ENCODE results near the gene RAB39A. TPM values are rescaled to one million over a fixed set of nuclear protein-coding genes. Genes with fewer than 3 reads are reported as not detected.
"Not testable (repeated sequence)": the region's sequence is repeated elsewhere in the genome, so short reads cannot be mapped to it uniquely, and the experiment has no call there.

Gene RAB39A, protein sequence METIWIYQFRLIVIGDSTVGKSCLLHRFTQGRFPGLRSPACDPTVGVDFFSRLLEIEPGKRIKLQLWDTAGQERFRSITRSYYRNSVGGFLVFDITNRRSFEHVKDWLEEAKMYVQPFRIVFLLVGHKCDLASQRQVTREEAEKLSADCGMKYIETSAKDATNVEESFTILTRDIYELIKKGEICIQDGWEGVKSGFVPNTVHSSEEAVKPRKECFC
- 2.9 TPM for polyA plus RNA-seq (2013, experiment 1 of 2)
- polyA plus RNA-seq (2013, experiment 2 of 2) = 2.8 TPM

DNA sequence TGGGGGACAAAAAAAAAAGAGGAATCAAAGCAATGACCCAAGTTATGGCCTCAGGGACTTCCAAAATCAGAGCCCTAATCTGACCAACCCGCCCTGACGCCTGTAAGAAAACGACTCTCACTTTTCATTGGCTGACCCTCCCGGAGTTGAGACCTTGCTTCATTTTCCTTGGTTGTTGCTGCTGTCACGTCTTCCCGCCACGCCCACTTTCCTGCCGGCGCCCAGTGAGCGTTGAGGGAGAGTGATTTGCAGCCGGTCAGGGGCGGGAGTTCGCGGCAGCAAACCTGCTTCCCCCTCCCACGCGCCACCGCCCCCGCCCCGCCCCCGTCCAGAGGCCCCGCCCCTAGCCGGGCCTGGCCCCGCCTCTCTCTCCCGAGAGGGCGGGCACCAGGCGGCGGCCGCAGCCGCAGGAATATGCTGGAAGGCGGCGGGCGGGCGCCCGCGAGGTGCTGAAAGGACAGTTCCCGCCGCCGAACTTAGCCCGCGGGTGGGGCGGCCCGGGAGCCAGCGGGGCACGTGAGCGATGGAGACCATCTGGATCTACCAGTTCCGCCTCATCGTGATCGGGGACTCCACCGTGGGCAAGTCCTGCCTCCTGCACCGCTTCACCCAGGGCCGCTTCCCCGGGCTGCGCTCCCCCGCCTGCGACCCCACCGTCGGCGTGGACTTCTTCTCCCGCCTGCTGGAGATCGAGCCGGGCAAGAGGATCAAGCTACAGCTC is at the start of gene RAB39A:
Gene RAB39A (plus strand): TSS at position 403 of the 721 bp plus-strand sequence. CDS start 121 bp downstream, at position 524.
- peaks cover 0 to 15% of the 10 kb centered on the region in 2 donors for H3K36me3 ChIP-seq (replicated peaks in 1 of 2; ENCODE audit: control insufficient read depth in 2 of 2, insufficient read depth in 2 of 2, low read length in 2 of 2)
- H3K4me1 ChIP-seq (ENCODE audit: control insufficient read depth in 2 of 2, insufficient read depth in 1 of 2, low read depth in 1 of 2, low read length in 2 of 2) = peaks cover 0 to 4% of the 10 kb centered on the region in 2 donors
- H3K18ac ChIP-seq (ENCODE audit: low read length) = peak within 1 kb of the TSS; percentile 95
- WGBS, 2 donors (ENCODE audit: extremely low coverage in 2 of 2, insufficient read length in 2 of 2, insufficient replicate concordance in 1 of 2) = no CpG with 5 or more reads among the region's 61 CpGs
- no peak within 1 kb of the TSS for H2BK12ac ChIP-seq (ENCODE audit: low read length)
- peak within 1 kb of the TSS; percentile 56 for H3K14ac ChIP-seq (ENCODE audit: low read length)
- H3K4me2 ChIP-seq (ENCODE audit: insufficient read depth, low read length, poor library complexity, severe bottlenecking) = peak within 1 kb of the TSS; percentile 97
- peak within 1 kb of the TSS; percentile 42 for H3K27ac ChIP-seq (replicated peaks; ENCODE audit: low read length)
- no peaks in the 10 kb centered on the region for H3K79me1 ChIP-seq (ENCODE audit: low read depth, low read length)
- H3K9ac ChIP-seq (ENCODE audit: low read depth, low read length, poor library complexity) = peak within 1 kb of the TSS; percentile 90
- peak; percentile 95 for DNase-seq (ENCODE audit: low spot score)
- peaks cover 0 to 3% (median 0%) of the 10 kb centered on the region in 3 experiments for H3K27me3 ChIP-seq (ENCODE audit: control insufficient read depth in 3 of 3, insufficient read depth in 3 of 3, low read depth in 1 of 3, low read length in 3 of 3)
- no peak within 1 kb of the TSS for H4K91ac ChIP-seq (ENCODE audit: low read depth, low read length, poor library complexity)
- H2BK120ac ChIP-seq (ENCODE audit: low read depth, low read length) = no peak within 1 kb of the TSS
- H2AK5ac ChIP-seq (ENCODE audit: low read depth, low read length) = no peak within 1 kb of the TSS
- peak within 1 kb of the TSS; percentile 87 for H3K4me3 ChIP-seq (ENCODE audit: low read length in 2 of 2)
- peak within 1 kb of the TSS; percentile 95 for H2AFZ ChIP-seq (ENCODE audit: low read length)
- no peak within 1 kb of the TSS for H4K8ac ChIP-seq (ENCODE audit: low read depth, low read length)
- H3K4ac ChIP-seq (ENCODE audit: low read length) = peak within 1 kb of the TSS; percentile 53
- peak within 1 kb of the TSS; percentile 55 for H3K23ac ChIP-seq (ENCODE audit: low read depth, low read length, poor library complexity)
- peak within 1 kb of the TSS; percentile 85 for H2BK15ac ChIP-seq (ENCODE audit: low read length)
- peak within 1 kb of the TSS; percentile 83 for H2BK5ac ChIP-seq (ENCODE audit: low read length)
- no peaks in the 10 kb centered on the region for H3K9me3 ChIP-seq (replicated peaks in 1 of 2; ENCODE audit: control insufficient read depth in 2 of 2, insufficient read depth in 1 of 2, low read depth in 1 of 2, low read length in 2 of 2)

DNA sequence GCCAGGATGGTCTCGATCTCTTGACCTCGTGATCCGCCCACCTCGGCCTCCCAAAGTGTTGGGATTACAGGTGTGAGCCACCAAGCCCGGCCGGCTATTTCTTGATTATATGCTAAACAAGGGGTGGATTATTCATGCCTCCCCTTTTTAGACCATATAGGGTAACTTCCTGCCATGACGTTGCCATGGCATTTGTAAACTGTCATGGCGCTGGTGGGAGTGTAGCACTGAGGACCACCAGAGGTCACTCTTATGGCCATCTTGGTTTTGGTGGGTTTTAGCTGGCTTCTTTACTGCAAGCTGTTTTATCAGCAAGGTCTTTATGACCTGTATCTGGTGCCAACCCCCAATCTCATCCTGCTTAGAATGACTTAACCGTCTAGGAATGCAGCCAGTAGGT is 46.8 kb upstream of the RAB39A start:
- H3K4me3 ChIP-seq (ENCODE audit: low read length in 2 of 2); H2AK5ac ChIP-seq (ENCODE audit: low read depth, low read length); H3K4me1 ChIP-seq (ENCODE audit: control insufficient read depth in 2 of 2, insufficient read depth in 1 of 2, low read depth in 1 of 2, low read length in 2 of 2); H3K79me1 ChIP-seq (ENCODE audit: low read depth, low read length); H3K9me3 ChIP-seq (replicated peaks in 1 of 2; ENCODE audit: control insufficient read depth in 2 of 2, insufficient read depth in 1 of 2, low read depth in 1 of 2, low read length in 2 of 2); H3K23ac ChIP-seq (ENCODE audit: low read depth, low read length, poor library complexity); H2BK15ac ChIP-seq (ENCODE audit: low read length); H3K27me3 ChIP-seq (ENCODE audit: control insufficient read depth in 3 of 3, insufficient read depth in 3 of 3, low read depth in 1 of 3, low read length in 3 of 3); H2BK12ac ChIP-seq (ENCODE audit: low read length); H2AFZ ChIP-seq (ENCODE audit: low read length); H3K9ac ChIP-seq (ENCODE audit: low read depth, low read length, poor library complexity); H4K8ac ChIP-seq (ENCODE audit: low read depth, low read length); H4K91ac ChIP-seq (ENCODE audit: low read depth, low read length, poor library complexity); H3K4me2 ChIP-seq (ENCODE audit: insufficient read depth, low read length, poor library complexity, severe bottlenecking); H3K36me3 ChIP-seq (replicated peaks in 1 of 2; ENCODE audit: control insufficient read depth in 2 of 2, insufficient read depth in 2 of 2, low read length in 2 of 2); H3K27ac ChIP-seq (replicated peaks; ENCODE audit: low read length); H2BK120ac ChIP-seq (ENCODE audit: low read depth, low read length); H3K18ac ChIP-seq (ENCODE audit: low read length); H2BK5ac ChIP-seq (ENCODE audit: low read length); DNase-seq (ENCODE audit: low spot score); H3K4ac ChIP-seq (ENCODE audit: low read length); H3K14ac ChIP-seq (ENCODE audit: low read length): not testable (repeated sequence)
- no CpG with 5 or more reads among the region's 9 CpGs for WGBS, 2 donors (ENCODE audit: extremely low coverage in 2 of 2, insufficient read length in 2 of 2, insufficient replicate concordance in 1 of 2)

DNA sequence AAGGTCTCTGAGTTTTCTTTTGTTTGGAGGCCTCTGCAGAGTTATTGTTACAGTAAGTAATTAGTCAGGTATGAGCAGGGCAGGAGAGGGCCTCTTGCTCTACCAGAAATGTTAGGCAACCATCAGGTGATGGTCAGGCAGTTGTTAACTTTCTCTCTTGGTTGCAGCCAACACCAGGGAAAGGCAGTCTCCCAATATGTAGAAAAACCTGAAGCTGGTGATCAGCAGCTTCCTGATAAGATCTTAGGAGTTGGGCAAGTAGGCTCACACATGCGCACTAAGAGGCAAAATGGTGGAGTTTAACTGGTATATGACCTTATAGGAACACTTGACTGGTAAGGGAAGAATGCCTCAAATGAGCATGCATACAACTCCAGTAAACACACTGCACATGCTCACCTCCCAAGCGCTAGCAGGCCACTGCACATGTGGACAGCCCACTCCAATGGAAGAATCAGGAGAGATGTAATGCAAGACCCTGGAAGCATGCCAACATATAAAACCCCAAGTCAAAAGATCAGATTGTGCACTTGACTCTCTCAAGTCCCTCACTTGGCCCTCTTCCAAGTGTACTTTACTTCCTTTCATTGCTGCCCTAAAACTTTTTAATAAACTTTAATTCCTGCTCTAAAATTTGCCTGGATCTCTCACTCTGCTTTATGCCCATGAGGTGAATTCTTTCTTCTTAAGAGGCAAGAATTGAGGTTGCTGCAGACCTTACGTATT is 46.0 kb upstream of the RAB39A start:
- H3K9ac ChIP-seq (ENCODE audit: low read depth, low read length, poor library complexity) = no peak overlapping the region
- no peak for DNase-seq (ENCODE audit: low spot score)
- H3K9me3 ChIP-seq (replicated peaks in 1 of 2; ENCODE audit: control insufficient read depth in 2 of 2, insufficient read depth in 1 of 2, low read depth in 1 of 2, low read length in 2 of 2) = no peaks in the 10 kb centered on the region
- no peak overlapping the region for H3K14ac ChIP-seq (ENCODE audit: low read length)
- H3K79me1 ChIP-seq (ENCODE audit: low read depth, low read length) = no peaks in the 10 kb centered on the region
- no peak overlapping the region for H2BK15ac ChIP-seq (ENCODE audit: low read length)
- H3K4ac ChIP-seq (ENCODE audit: low read length) = no peak overlapping the region
- no peak overlapping the region for H2BK120ac ChIP-seq (ENCODE audit: low read depth, low read length)
- H3K27ac ChIP-seq (replicated peaks; ENCODE audit: low read length) = no peak overlapping the region
- H4K91ac ChIP-seq (ENCODE audit: low read depth, low read length, poor library complexity) = no peak overlapping the region
- H3K27me3 ChIP-seq (ENCODE audit: control insufficient read depth in 3 of 3, insufficient read depth in 3 of 3, low read depth in 1 of 3, low read length in 3 of 3) = no peaks in the 10 kb centered on the region
- no peak overlapping the region for H2AK5ac ChIP-seq (ENCODE audit: low read depth, low read length)
- no peak overlapping the region for H2BK12ac ChIP-seq (ENCODE audit: low read length)
- H3K4me3 ChIP-seq (ENCODE audit: low read length in 2 of 2) = no peak overlapping the region
- no peak overlapping the region for H2AFZ ChIP-seq (ENCODE audit: low read length)
- H2BK5ac ChIP-seq (ENCODE audit: low read length) = no peak overlapping the region
- H3K23ac ChIP-seq (ENCODE audit: low read depth, low read length, poor library complexity) = no peak overlapping the region
- H3K4me2 ChIP-seq (ENCODE audit: insufficient read depth, low read length, poor library complexity, severe bottlenecking) = no peak overlapping the region
- no peak overlapping the region for H3K18ac ChIP-seq (ENCODE audit: low read length)
- no peaks in the 10 kb centered on the region for H3K4me1 ChIP-seq (ENCODE audit: control insufficient read depth in 2 of 2, insufficient read depth in 1 of 2, low read depth in 1 of 2, low read length in 2 of 2)
- no CpG with 5 or more reads among the region's 3 CpGs for WGBS, 2 donors (ENCODE audit: extremely low coverage in 2 of 2, insufficient read length in 2 of 2, insufficient replicate concordance in 1 of 2)
- H4K8ac ChIP-seq (ENCODE audit: low read depth, low read length) = no peak overlapping the region
- H3K36me3 ChIP-seq (replicated peaks in 1 of 2; ENCODE audit: control insufficient read depth in 2 of 2, insufficient read depth in 2 of 2, low read length in 2 of 2) = no peaks in the 10 kb centered on the region

DNA sequence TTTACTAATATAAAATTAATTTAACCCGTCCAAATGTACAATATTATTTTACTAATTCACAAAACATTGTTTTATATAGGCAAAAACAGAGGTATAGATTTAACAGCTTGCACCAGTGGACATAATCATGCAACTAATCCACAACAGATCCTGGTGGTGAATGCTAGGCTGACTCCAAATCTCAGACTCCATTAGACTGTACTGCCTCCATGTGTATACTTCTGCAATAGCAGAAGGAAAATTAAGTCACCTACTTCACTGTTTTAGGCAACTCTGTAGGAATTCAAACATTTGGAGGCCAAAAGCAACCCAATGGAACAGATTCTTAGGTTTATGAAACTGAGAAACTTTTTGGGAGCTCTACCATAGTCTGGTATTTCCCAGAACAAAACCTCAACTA is 30.0 kb upstream of the RAB39A start:
- Histone ChIP-seq H2BK15ac (ENCODE audit: low read length) (no peak overlapping the region), H3K9me3 (replicated peaks in 1 of 2; ENCODE audit: control insufficient read depth in 2 of 2, insufficient read depth in 1 of 2, low read depth in 1 of 2, low read length in 2 of 2) (no peaks in the 10 kb centered on the region), H3K18ac (ENCODE audit: low read length) (no peak overlapping the region), H3K27ac (replicated peaks; ENCODE audit: low read length) (no peak overlapping the region), H2BK5ac (ENCODE audit: low read length) (no peak overlapping the region), H3K14ac (ENCODE audit: low read length) (no peak overlapping the region), H4K91ac (ENCODE audit: low read depth, low read length, poor library complexity) (no peak overlapping the region), H2BK12ac (ENCODE audit: low read length) (no peak overlapping the region), H3K4me2 (ENCODE audit: insufficient read depth, low read length, poor library complexity, severe bottlenecking) (no peak overlapping the region), H3K23ac (ENCODE audit: low read depth, low read length, poor library complexity) (no peak overlapping the region), H3K4ac (ENCODE audit: low read length) (no peak overlapping the region), H4K8ac (ENCODE audit: low read depth, low read length) (no peak overlapping the region), H3K4me1 (ENCODE audit: control insufficient read depth in 2 of 2, insufficient read depth in 1 of 2, low read depth in 1 of 2, low read length in 2 of 2) (peaks cover 0 to 1% of the 10 kb centered on the region in 2 donors), H3K4me3 (ENCODE audit: low read length in 2 of 2) (no peak overlapping the region), H3K9ac (ENCODE audit: low read depth, low read length, poor library complexity) (no peak overlapping the region), H2AFZ (ENCODE audit: low read length) (no peak overlapping the region), H2BK120ac (ENCODE audit: low read depth, low read length) (no peak overlapping the region), H2AK5ac (ENCODE audit: low read depth, low read length) (no peak overlapping the region), H3K79me1 (ENCODE audit: low read depth, low read length) (no peaks in the 10 kb centered on the region), H3K27me3 (ENCODE audit: control insufficient read depth in 3 of 3, insufficient read depth in 3 of 3, low read depth in 1 of 3, low read length in 3 of 3) (peaks cover 0 to 5% (median 0%) of the 10 kb centered on the region in 3 experiments), H3K36me3 (replicated peaks in 1 of 2; ENCODE audit: control insufficient read depth in 2 of 2, insufficient read depth in 2 of 2, low read length in 2 of 2) (no peaks in the 10 kb centered on the region)
- peak; percentile 2 for DNase-seq (ENCODE audit: low spot score)
- WGBS, 2 donors (ENCODE audit: extremely low coverage in 2 of 2, insufficient read length in 2 of 2, insufficient replicate concordance in 1 of 2) = no CpG with 5 or more reads among the region's 1 CpG

Measured in neuronal stem cell (in vitro differentiated cells).